ENCODE data around the gene GULP1.
"Not testable (repeated sequence)": the region's sequence is repeated elsewhere in the genome, so short reads cannot be mapped to it uniquely, and the experiment has no call there.

DNA sequence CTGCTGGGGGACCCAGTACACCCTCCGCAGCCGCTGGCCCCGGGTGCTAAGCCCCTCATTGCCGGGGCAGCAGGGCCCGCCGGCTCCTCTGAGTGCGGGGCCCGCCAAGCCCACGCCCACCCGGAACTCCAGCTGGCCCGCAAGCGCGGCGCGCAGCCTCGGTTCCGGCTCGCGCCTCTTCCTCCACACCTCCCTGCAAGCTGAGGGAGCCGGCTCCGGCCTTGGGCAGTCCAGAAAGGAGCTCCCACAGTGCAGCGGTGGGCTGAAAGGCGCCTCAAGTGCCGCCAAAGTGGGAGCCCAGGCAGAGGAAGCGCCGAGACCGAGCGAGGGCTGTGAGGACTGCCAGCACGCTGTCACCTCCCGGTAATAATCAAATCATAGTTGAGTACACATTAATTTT, 314.9 kb downstream of the GULP1 start:
- TF ChIP-seq ZNF331 (CRISPR knock-in tag; IDR thresholded peaks at IDR 0.05); ZNF124 (CRISPR knock-in tag; IDR thresholded peaks at IDR 0.05); ZSCAN12 (CRISPR knock-in tag; IDR thresholded peaks at IDR 0.05); MATR3 (CRISPR knock-in tag; IDR thresholded peaks at IDR 0.05); ZNF629 (CRISPR knock-in tag; conservative IDR thresholded peaks at IDR 0.05); SMC3 (IDR thresholded peaks at IDR 0.05; ENCODE audit: low read length); KDM2A (CRISPR knock-in tag; IDR thresholded peaks at IDR 0.05; ENCODE audit: borderline replicate concordance, low read depth): not testable (repeated sequence)
- TF ChIP-seq, protein P1, sequence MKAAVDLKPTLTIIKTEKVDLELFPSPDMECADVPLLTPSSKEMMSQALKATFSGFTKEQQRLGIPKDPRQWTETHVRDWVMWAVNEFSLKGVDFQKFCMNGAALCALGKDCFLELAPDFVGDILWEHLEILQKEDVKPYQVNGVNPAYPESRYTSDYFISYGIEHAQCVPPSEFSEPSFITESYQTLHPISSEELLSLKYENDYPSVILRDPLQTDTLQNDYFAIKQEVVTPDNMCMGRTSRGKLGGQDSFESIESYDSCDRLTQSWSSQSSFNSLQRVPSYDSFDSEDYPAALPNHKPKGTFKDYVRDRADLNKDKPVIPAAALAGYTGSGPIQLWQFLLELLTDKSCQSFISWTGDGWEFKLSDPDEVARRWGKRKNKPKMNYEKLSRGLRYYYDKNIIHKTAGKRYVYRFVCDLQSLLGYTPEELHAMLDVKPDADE (CRISPR knock-in tag; IDR thresholded peaks at IDR 0.05), result not testable (repeated sequence)
- TF ChIP-seq, protein P2, sequence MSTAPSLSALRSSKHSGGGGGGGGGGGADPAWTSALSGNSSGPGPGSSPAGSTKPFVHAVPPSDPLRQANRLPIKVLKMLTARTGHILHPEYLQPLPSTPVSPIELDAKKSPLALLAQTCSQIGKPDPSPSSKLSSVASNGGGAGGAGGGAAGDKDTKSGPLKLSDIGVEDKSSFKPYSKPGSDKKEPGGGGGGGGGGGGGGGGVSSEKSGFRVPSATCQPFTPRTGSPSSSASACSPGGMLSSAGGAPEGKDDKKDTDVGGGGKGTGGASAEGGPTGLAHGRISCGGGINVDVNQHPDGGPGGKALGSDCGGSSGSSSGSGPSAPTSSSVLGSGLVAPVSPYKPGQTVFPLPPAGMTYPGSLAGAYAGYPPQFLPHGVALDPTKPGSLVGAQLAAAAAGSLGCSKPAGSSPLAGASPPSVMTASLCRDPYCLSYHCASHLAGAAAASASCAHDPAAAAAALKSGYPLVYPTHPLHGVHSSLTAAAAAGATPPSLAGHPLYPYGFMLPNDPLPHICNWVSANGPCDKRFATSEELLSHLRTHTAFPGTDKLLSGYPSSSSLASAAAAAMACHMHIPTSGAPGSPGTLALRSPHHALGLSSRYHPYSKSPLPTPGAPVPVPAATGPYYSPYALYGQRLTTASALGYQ (CRISPR knock-in tag; IDR thresholded peaks at IDR 0.05), result not testable (repeated sequence)

Measured in HepG2 (cell line).